ENCODE results near the gene OCIAD1.

OCIAD1 gene

DNA sequence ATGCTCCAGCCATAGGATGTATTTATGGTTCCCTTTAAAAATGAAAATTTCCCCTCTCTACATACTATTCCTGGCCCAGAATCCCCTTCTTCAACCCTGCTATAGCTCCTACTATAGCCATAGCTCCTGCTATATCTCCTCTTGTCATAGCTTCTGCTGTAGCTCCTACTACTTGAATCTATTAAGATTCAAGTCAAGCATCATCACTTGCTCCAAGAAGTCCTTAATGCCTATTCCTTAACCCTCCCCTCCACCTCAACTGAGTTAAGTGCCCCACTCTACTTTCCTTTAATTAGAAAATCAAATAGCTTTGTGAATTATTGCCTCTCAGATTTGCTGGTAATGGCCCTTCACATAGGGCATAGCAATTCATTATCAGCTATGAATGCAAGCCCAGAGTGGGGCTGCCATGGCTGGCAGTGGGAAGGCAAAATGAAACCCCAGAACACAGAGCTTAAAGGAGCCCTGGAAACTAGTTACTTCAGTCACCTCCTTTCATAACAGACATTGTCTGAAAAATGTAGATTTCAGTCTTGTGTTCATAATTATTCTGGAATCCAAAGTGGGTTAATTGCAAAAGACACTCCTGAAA lies 60.2 kb downstream of the OCIAD1 start:
- DNase-seq (ENCODE audit: low spot score): no peak

DNA sequence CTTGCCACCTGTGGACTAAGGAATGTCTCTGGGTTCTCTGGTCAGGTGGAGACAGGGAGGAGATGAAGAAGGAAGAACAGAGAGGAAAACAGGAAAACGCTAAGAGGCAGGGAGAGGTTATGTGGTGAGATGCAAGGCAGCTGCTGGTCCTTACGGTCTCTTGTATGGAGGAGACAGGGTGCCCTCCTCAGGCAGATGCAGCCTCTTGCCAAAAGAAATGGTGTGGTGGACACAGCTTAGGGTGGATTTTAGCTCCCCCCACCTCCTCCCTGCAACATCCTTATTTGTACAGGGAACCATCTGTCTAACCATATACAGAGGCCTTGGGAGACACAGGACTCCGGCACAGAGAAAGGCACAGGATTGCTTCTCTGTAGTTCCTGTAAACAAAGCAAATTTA lies 66.0 kb downstream of the OCIAD1 start:
- DNase-seq (ENCODE audit: low spot score): no peak

DNA sequence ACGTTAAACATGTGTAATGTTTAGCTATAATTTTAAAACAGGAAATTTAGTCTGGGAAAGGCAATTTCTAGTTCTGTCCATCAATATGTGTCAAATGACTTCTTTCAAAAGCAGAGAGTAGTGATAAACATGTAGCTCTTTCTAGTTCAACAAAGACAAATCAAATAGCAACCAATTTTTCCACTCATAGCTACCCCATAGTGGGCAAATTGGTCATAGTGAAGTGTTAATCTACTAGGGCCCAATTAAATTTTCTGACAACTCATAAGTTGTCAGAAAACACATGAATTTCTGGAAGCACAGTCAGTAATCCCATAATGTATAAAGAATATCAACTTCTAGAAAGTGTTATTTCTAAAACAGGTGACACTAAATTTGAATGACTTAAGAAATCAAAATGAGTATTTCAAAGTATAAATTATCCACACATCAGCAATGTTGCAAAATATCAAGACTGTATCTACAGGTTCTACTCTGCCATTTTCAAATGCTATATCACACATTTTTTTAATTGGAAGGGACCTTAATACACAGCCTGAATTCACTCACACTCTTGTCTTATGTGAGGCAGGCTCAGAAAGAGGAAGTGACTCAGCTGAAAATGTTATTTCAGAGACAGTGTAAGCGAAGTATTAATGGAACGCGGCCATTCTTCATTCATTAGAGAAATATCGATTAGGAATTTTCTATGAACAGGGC lies 68.0 kb downstream of the OCIAD1 start:
- DNase-seq (ENCODE audit: low spot score): no peak

DNA sequence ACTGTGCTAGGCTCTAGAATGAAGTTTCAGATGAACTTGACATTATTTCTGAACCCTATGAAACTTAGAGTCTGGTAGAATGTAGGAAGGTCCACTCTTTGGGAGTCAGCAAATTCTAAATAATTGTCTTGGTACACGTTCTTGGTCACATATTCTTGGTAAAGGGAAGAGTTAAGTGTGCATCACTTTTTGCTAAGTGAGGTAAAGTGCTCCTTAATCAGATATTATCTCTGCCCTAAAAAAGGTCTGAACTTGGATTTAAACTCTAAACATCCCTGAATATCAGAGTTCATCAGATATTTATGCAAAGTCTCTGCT lies 68.5 kb downstream of the OCIAD1 start:
- DNase-seq (ENCODE audit: low spot score): no peak

DNA sequence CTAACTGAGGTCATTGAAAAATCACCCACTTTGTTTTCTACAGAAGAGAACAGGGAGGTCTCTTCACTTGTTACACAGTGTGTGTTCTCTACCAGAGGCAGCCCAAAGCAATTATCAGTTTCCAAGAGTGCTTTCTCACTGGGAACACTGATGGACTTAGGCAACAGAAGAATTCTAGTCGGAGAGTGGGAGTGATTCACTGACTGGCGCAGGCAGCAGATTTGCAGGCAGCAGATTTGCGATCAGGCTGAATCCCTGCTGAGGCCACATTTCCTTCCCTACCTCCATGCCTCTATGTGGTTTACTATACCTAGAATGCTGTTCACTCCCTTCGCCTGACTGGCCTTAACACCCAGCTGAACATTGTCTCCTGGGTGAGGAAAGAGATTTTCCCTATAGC lies 69.1 kb downstream of the OCIAD1 start:
- DNase-seq (ENCODE audit: low spot score): no peak

DNA sequence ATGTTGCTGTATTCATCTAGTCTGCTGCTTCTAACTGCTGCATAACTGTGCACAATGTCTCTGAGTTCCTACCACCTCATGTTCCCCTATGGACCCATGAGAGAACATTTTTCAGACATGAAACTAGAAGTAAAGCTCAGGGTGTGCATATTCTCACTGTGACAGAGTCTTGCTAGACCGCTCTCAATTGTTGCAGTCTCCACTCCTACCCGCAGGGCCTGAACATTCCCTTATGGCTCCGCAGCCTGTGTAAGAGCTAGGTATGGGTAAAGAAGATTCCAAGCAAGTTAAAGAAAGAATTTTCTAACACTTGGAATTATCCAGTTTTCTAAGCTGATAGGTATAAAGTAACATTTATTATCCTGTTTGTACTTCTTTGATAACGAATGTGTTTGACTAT lies 70.3 kb downstream of the OCIAD1 start:
- no peak for DNase-seq (ENCODE audit: low spot score)

DNA sequence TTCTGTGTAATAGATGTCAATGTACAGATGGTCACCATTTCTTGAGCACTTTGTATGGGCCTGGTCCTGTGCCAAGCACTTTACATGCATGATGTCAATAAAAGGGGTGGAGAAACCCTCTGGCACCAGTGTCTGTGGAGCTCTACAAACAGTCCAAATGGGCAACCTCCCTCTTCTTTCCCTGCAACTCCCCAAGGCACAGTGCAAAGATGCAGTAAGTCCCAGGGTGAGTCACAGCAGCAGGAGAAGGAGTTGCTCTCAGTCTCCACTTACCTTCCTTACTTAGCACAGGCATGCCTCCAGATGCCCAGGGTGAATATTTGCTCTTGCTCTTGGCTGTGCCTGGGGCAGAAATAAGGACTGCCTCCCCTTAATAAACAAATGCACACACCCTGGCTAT lies 71.4 kb downstream of the OCIAD1 start:
- DNase-seq (ENCODE audit: low spot score): no peak

DNA sequence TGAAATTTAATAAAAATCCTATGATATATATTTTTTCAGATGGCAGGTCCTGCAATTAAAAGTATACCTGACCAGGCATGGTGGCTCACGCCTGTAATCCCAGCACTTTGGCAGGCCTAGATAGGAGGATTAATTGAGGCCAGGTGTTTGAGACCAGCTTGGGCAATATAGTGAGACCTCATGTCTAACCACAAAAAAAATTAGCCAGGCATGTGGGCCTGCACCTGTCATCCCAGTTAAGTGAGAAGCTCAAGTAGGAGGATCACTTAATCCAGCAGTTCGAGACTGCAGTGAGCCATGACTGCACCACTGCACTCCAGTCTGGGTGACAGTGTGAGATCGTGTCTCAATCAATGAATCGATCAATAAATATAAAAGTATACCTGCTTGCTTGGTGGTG lies 73.2 kb downstream of the OCIAD1 start:
- no peak for DNase-seq (ENCODE audit: low spot score)

DNA sequence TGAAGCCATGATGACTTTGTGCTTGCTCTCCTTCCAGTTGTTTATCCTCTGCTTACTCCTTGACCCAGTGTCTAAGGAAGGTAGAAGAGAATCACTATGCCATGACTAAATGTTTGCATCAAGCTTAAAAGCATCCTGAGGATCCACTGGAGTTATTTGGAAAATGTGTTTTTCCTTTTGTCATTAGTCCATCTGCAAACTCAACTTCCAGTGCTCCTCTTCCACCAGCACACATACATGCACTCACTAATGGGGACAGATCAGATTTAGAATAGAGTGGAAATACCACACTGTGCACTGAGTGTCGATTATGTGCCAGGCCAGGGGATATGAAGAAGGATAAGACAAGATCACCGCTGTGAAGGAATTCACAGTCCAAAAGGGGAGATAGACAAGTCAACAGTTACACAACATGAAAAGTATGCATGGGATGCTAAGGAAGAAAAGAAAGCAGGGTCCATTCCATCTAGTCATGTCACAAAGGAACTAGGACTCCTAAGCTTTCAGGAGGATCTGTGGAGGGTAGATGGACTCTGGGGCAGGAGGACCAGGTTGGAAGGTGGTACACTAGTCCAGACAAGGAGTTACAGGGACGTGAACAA lies 73.8 kb downstream of the OCIAD1 start:
- DNase-seq (ENCODE audit: low spot score): no peak

DNA sequence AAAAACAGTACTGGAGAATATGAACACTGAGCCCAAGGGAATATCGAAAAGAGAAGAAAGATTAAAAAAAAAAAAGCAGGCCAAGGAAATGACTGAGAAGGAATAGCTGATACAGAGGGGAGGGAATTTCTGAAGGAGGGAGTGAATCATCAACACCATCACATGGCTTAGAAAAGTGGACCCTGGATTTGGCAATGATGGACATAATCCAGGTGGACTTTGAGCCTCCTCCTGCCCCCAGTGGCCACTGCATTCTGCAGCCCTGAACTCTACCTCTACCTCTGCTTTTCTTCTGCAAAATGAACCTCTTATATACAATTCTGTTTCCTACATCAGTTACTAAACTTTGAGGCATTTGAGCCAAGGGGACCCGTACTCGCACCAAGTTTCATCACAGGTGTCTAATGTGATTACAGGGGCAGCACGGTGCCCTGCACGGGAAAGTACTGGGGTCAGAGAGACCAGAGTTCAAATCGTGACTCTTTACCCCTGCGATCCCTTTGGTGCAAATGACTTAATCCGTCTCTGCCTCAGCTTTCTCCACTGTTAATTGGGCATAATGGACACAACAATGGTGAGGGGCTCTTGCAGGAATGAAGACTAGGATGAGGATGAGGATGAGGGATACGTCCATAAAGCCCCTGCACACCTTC lies 74.6 kb downstream of the OCIAD1 start:
- no peak for DNase-seq (ENCODE audit: low spot score)

DNA sequence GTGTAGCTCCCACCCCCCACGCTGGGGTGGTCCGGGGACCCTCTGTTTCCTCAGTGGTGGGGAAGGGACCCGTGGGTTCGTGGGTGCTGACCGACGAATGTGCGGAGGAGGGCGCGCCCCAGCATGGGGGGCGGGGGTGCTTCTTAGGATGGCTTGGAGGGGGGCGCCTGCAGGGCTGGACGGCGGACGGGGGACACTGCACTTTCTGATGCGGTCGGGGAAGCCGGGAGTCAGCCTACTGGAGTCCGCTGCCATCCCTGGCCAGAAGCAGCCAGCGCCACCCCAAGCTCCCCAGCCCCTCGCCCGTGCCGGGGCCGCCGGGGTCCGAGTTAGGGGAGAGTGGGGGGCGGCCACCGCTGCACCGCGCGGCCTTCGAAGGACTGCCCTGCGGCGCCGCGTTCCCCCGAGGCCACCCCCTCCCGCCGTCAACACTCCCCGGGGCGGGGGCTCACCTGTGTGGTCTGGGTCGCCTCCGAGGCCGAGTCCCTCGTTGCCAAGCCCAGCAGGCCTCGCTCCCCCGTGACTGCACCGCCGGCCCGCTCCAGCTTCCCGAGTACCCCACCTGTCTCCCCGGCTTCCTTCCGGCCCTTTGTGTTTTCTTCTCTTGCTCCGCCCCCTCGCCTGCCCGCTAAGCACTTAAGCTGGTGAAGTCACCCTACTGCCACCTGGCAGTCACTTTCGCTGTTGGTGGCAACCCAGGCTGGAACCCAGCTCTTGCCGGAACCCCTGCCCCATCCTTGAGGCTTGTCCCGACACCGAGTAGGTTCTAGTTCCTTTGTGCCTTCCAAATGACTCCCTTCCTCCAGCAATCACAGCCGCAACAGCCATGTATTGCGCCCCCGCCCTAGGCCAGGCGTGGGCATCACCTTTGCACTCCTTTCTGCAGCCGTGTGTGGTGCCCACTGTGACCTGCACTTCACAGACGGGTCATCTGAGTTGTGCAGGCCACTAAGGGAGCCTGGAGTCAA lies 75.6 kb downstream of the OCIAD1 start, which contains the start of gene OCIAD2:
TSS of gene OCIAD2 (minus strand) at position 569 of the 968 bp plus-strand sequence. CDS start 2,225 bp downstream, outside the sequence.
- peak; percentile 91 for DNase-seq (ENCODE audit: low spot score)

DNA sequence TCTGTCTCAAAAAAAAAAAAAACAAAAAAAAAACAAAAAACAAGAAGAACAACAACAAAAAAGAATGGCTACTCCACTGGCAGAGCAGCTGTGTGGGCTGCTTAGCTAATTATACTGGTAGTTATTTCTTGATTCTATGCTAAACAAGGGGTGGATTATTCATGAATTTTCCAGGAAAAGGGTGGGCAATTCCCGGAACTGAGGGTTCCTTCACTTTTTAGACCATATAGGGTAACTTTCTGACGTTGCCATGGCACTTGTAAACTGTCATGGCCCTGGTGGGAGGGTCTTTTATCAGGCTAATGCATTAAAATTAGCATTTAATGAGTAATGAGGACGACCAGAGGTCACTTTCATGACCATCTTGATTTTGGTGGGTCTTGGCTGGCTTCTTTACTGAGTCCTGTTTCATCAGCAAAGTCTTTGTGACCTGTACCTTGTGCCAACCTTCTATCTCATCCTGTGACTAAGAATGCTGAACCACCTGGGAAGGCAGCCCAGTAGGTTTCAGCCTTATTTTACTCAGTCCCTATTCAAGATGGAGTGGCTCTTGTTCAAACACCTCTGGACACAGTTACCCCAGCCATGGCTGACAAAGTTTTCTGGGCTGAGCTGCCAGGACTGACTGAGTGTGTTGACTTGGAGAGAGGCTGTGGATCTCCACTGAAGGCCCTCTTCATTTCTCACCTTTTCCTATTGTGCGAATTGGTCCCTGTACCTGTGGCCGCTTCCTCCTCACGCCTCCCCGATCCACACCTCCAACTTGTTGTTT lies 77.0 kb downstream of the OCIAD1 start:
- no peak for DNase-seq (ENCODE audit: low spot score)

DNA sequence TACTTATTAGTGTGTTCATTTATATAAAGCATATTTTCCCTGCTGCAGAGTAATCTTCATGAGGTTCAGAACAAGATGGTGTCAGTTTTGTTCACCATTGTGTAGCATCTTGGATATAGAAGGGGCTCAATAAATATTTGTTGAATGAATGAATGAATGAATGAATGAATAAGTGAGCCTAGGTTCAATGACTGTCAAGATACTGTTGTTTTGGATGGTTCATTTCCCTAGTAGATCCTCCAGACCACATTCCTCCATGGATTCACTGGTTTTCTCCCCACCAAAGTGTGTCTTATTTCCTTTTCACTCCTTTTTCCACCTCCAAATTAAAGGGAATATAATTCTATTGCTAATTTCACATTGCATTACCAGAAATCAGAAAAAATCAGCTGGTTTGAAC lies 77.8 kb downstream of the OCIAD1 start:
- no peak for DNase-seq (ENCODE audit: low spot score)

DNA sequence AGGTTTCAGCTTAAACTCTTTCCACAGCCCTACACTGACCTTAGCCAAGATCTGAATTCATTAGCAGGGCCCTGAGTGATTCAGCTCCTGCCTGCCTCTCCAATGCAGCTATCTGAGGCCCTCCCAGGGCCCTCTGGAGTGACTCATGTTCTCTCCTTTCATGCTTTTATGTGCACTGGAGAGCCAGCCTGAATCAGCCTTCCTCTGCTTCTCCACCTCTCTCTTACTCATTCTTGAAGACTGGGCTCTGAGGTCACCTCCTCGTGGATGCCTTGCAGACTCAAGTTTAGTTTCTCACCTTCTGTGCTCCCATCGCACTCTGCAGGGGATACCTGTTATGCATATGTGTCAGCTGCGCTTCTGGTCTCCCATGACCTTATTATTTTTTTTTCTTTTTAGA lies 78.8 kb downstream of the OCIAD1 start:
- no peak for DNase-seq (ENCODE audit: low spot score)

DNA sequence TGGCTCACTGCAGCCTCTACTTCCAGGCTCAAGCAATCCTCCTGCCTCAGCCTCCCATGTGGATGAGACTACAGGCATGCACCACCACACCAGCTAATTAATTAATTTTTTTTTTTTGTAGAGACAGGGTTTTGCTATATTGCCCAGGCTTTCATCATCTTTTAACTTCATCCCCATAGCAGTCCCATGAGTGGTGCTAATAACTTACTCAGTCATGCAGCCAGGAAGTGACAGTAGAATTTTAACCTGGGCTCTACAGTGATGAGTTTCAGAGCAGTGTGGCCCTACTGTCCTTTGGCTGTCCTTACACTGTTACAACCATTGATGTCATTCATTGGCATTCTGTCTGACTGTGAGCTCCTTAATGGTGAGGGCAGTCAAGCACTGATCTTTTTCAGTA lies 79.6 kb downstream of the OCIAD1 start:
- DNase-seq (ENCODE audit: low spot score): no peak
